H1 (cell line): ENCODE data around the gene MMADHC. TPM values are rescaled to one million over a fixed set of nuclear protein-coding genes. Genes with fewer than 3 reads are reported as not detected.

Source experiments
- CTCF ChIA-PET: fragments of 300-600 bp; sonication (Branson Sonifier 250); formaldehyde crosslinking; loops from one replicate; lab custom pipeline; 2021; ENCODE audit not compliant: partially characterized antibody; lab: Charles Lee
- POLR2A ChIA-PET: fragments of 300-600 bp; sonication (Branson Sonifier 250); formaldehyde crosslinking; loops from one replicate; lab custom pipeline; 2021; ENCODE audit warnings: inconsistent platforms; ENCODE audit not compliant: partially characterized antibody; lab: Charles Lee
- DNase-seq, 2 experiments: peaks; one replicate each; pipeline versions ENCODE4 v3.0.0 to v3.0.0-alpha.2; 2010 to 2022; ENCODE audit warnings: low spot score in 2 of 2, low read depth in 1 of 2, mixed read lengths in 1 of 2
- FAIRE-seq: peaks from 2 replicates; lab custom pipeline; 2011; peaks lifted over from hg19 to GRCh38; lab: Jason Lieb, UNC
- H2AFZ ChIP-seq: 2 replicates; pipeline ENCODE4 v1.8.1; 2012; ENCODE audit warnings: low read length, inconsistent platforms
- H2AK5ac ChIP-seq: 2 replicates; pipeline ENCODE4 v1.6.1; 2013; ENCODE audit warnings: low read depth, low read length
- H2BK120ac ChIP-seq: replicated peaks from 2 replicates; pipeline ENCODE3; 2013; ENCODE audit warnings: low read depth, low read length, inconsistent platforms
- H2BK12ac ChIP-seq: 2 replicates; pipeline ENCODE4 v1.6.1; 2013; ENCODE audit warnings: low read depth, low read length
- H2BK15ac ChIP-seq: 2 replicates; pipeline ENCODE4 v1.6.1; 2013; ENCODE audit warnings: low read length
- H2BK20ac ChIP-seq: 2 replicates; pipeline ENCODE4 v1.6.1; 2013; ENCODE audit warnings: low read length
- H2BK5ac ChIP-seq: 2 replicates; pipeline ENCODE4 v1.6.1; 2013; ENCODE audit warnings: low read depth, low read length
- H3K14ac ChIP-seq: 2 replicates; pipeline ENCODE4 v1.6.1; 2013; ENCODE audit warnings: inconsistent platforms; ENCODE audit not compliant: insufficient read length
- H3K18ac ChIP-seq: 2 replicates; pipeline ENCODE4 v1.6.1; 2013; ENCODE audit warnings: low read length; ENCODE audit errors: extremely low read depth
- H3K23ac ChIP-seq: 2 replicates; pipeline ENCODE4 v1.6.1; 2013; ENCODE audit warnings: inconsistent platforms; ENCODE audit not compliant: insufficient read length
- H3K23me2 ChIP-seq: 2 replicates; pipeline ENCODE4 v1.6.1; 2013; ENCODE audit warnings: low read depth, low read length
- H3K27ac ChIP-seq: 2 replicates; pipeline ENCODE4 v1.6.1; 2011; ENCODE audit warnings: low read depth, low read length, inconsistent platforms
- H3K27me3 ChIP-seq, 4 experiments: replicated peaks in 1 of 4; 1 replicate in 1 of 4; 2 replicates in 3 of 4; pipeline versions ENCODE4 v1.6.1 to v1.8.1; 2011 to 2013; ENCODE audit warnings: low read length in 3 of 4, mild to moderate bottlenecking in 3 of 4, inconsistent platforms in 2 of 4, mixed read lengths in 2 of 4, moderate library complexity in 1 of 4; ENCODE audit not compliant: control insufficient read depth in 3 of 4, insufficient read depth in 3 of 4; ENCODE audit errors: extremely low read depth in 1 of 4
- H3K36me3 ChIP-seq, 4 experiments: 2 replicates each; pipeline versions ENCODE4 v1.6.1 to v1.8.1; 2011 to 2013; ENCODE audit warnings: mild to moderate bottlenecking in 4 of 4, low read length in 3 of 4, moderate library complexity in 2 of 4, control low read depth in 1 of 4, inconsistent platforms in 1 of 4; ENCODE audit not compliant: insufficient read depth in 4 of 4, control insufficient read depth in 2 of 4
- H3K4ac ChIP-seq: replicated peaks from 2 replicates; pipeline ENCODE3; 2013; ENCODE audit warnings: low read length, low read depth, mixed read lengths, inconsistent platforms; ENCODE audit not compliant: insufficient read length
- H3K4me1 ChIP-seq, 4 experiments: replicated peaks in 1 of 4; 1 replicate in 1 of 4; 2 replicates in 3 of 4; pipeline versions ENCODE4 v1.6.1 to v1.8.1; 2011 to 2013; ENCODE audit warnings: low read length in 3 of 4, inconsistent platforms in 2 of 4, mixed read lengths in 1 of 4; ENCODE audit not compliant: insufficient read depth in 4 of 4, control insufficient read depth in 3 of 4
- H3K4me2 ChIP-seq, 2 experiments: 2 replicates each; pipeline versions ENCODE4 v1.6.1 to v1.8.1; 2011 to 2013; ENCODE audit warnings: low read depth in 2 of 2, low read length in 2 of 2, control low read depth in 1 of 2, inconsistent platforms in 1 of 2, mild to moderate bottlenecking in 1 of 2; ENCODE audit not compliant: insufficient read depth in 1 of 2
- H3K4me3 ChIP-seq, 4 experiments: fragments of 200-600, 300-600 bp in 1 of 4; sonication (generic), shearing (Covaris generic), sonication (Bioruptor Twin) in 1 of 4; 2 replicates each; pipeline versions ENCODE4 v1.5.1 to v1.8.1; 2011 to 2016; ENCODE audit warnings: low read length in 4 of 4, low read depth in 3 of 4, control low read depth in 2 of 4, inconsistent platforms in 2 of 4, mild to moderate bottlenecking in 2 of 4, mixed read lengths in 1 of 4, moderate library complexity in 1 of 4; ENCODE audit not compliant: insufficient read depth in 2 of 4; ENCODE audit errors: extremely low read depth in 1 of 4
- H3K56ac ChIP-seq: replicated peaks from 2 replicates; pipeline ENCODE3; 2013; ENCODE audit warnings: low read depth, mild to moderate bottlenecking, mixed read lengths, low read length, inconsistent platforms; ENCODE audit not compliant: insufficient read length
- H3K79me1 ChIP-seq: 2 replicates; pipeline ENCODE4 v1.6.1; 2013; ENCODE audit warnings: low read depth, low read length, control low read depth
- H3K79me2 ChIP-seq, 2 experiments: 2 replicates each; pipeline versions ENCODE4 v1.6.1 to v1.8.1; 2012 to 2013; ENCODE audit warnings: low read length in 2 of 2, mild to moderate bottlenecking in 2 of 2, inconsistent platforms in 1 of 2; ENCODE audit not compliant: insufficient read depth in 2 of 2, control insufficient read depth in 1 of 2
- H3K9ac ChIP-seq, 4 experiments: replicated peaks in 1 of 4; 1 replicate in 1 of 4; 2 replicates in 3 of 4; pipeline versions ENCODE4 v1.6.1 to v1.8.1; 2011 to 2013; ENCODE audit warnings: low read depth in 3 of 4, low read length in 3 of 4, control low read depth in 2 of 4, mild to moderate bottlenecking in 2 of 4, moderate library complexity in 2 of 4, inconsistent platforms in 1 of 4; ENCODE audit errors: extremely low read depth in 1 of 4
- H3K9me3 ChIP-seq, 2 experiments: 2 replicates each; pipeline versions ENCODE4 v1.6.1 to v1.8.1; 2012 to 2013; ENCODE audit warnings: mild to moderate bottlenecking in 2 of 2, moderate library complexity in 2 of 2, control low read depth in 1 of 2, inconsistent platforms in 1 of 2, low read depth in 1 of 2, low read length in 1 of 2, mixed read lengths in 1 of 2; ENCODE audit not compliant: insufficient read depth in 2 of 2
- H4K20me1 ChIP-seq, 2 experiments: replicated peaks in 1 of 2; 2 replicates each; pipeline versions ENCODE3 to v1.8.1; 2011 to 2013; ENCODE audit warnings: inconsistent platforms in 2 of 2, low read length in 2 of 2, mild to moderate bottlenecking in 1 of 2; ENCODE audit not compliant: insufficient read depth in 2 of 2, control insufficient read depth in 1 of 2
- H4K5ac ChIP-seq: 2 replicates; pipeline ENCODE4 v1.6.1; 2013; ENCODE audit warnings: low read length, low read depth, mixed read lengths, inconsistent platforms; ENCODE audit not compliant: insufficient read length
- H4K8ac ChIP-seq: 2 replicates; pipeline ENCODE4 v1.8.0; 2013; ENCODE audit warnings: mild to moderate bottlenecking, moderate library complexity, low read length, inconsistent platforms; ENCODE audit not compliant: insufficient read depth; ENCODE audit errors: extremely low read depth
- H4K91ac ChIP-seq: replicated peaks from 2 replicates; pipeline ENCODE3; 2013; ENCODE audit warnings: low read length, mixed read lengths, inconsistent platforms; ENCODE audit not compliant: insufficient read length
- ATF3 ChIP-seq: IDR thresholded peaks from 2 replicates; pipeline ENCODE4 v1.6.1; 2011; ENCODE audit warnings: low read depth, mild to moderate bottlenecking, low read length; ENCODE audit not compliant: insufficient read depth
- CTBP2 ChIP-seq: IDR thresholded peaks from 2 replicates; pipeline ENCODE4 v1.7.0; 2011; ENCODE audit warnings: borderline replicate concordance, mild to moderate bottlenecking, moderate library complexity, mixed read lengths, low read length; ENCODE audit not compliant: insufficient read depth, insufficient read length
- E2F6 ChIP-seq: IDR thresholded peaks from 2 replicates; pipeline ENCODE4 v1.6.1; 2012; ENCODE audit warnings: inconsistent platforms
- EP300 ChIP-seq, 2 experiments: IDR thresholded peaks; 1 replicate in 1 of 2; 2 replicates in 1 of 2; pipeline ENCODE4 v1.6.1; 2011 to 2012; ENCODE audit warnings: low read depth in 2 of 2, low read length in 2 of 2, mild to moderate bottlenecking in 2 of 2, borderline replicate concordance in 1 of 2, inconsistent platforms in 1 of 2, moderate library complexity in 1 of 2
- HDAC2 ChIP-seq, 2 experiments: fragments of 300-600 bp in 1 of 2; sonication (generic) in 1 of 2; IDR thresholded peaks; 2 replicates each; pipeline ENCODE4 v1.6.1; 2011 to 2012; ENCODE audit warnings: low read depth in 2 of 2, low read length in 2 of 2, mild to moderate bottlenecking in 2 of 2, moderate library complexity in 2 of 2, borderline replicate concordance in 1 of 2, inconsistent platforms in 1 of 2
- KDM4A ChIP-seq: IDR thresholded peaks from one replicate; pipeline ENCODE4 v1.7.1; 2012; ENCODE audit warnings: low read depth, mild to moderate bottlenecking, moderate library complexity, low read length, inconsistent platforms; ENCODE audit not compliant: severe bottlenecking
- POU5F1 ChIP-seq: IDR thresholded peaks from 2 replicates; pipeline ENCODE4 v1.6.1; 2011; ENCODE audit warnings: low read depth, mild to moderate bottlenecking, low read length, moderate library complexity
- RFX5 ChIP-seq: IDR thresholded peaks from 2 replicates; pipeline ENCODE4 v1.6.1; 2011; ENCODE audit warnings: low read depth, low read length, improper control_type of control experiment, borderline replicate concordance
- SAP30 ChIP-seq: fragments of 300-600 bp; sonication (generic); IDR thresholded peaks from 2 replicates; pipeline ENCODE4 v1.7.1; 2012; ENCODE audit warnings: low read length, moderate library complexity, mild to moderate bottlenecking, inconsistent platforms; ENCODE audit not compliant: insufficient read depth, insufficient replicate concordance
- SP2 ChIP-seq: IDR thresholded peaks from 2 replicates; pipeline ENCODE4 v1.6.1; 2012; ENCODE audit warnings: mild to moderate bottlenecking, low read length, inconsistent platforms
- WGBS, 2 experiments: shearing (Covaris generic) in 1 of 2; methylation state at CpG; one replicate each; pipeline versions ENCODE4 v1.1.6 to v1.1.7; 2013 to 2015; ENCODE audit warnings: low lambda C conversion rate in 2 of 2, mixed read lengths in 2 of 2, inconsistent platforms in 1 of 2, low coverage in 1 of 2, missing lambda C conversion rate in 1 of 2; ENCODE audit not compliant: insufficient replicate concordance in 2 of 2, insufficient coverage in 1 of 2, insufficient read length in 1 of 2; ENCODE audit errors: extremely low coverage in 1 of 2, missing lambda C conversion rate in 1 of 2; 5-methylcytosine and 5-hydroxymethylcytosine counted together
- polyA plus RNA-seq, 7 experiments: library from polyadenylated mRNA; depleted of rRNA in 3 of 7; stranded (reverse) in 5 of 7; unstranded in 2 of 7; fragments of >200 nt in 5 of 7; fragments of 200-250 nt in 2 of 7; gene quantifications; 1 replicate in 5 of 7; 2 replicates in 1 of 7; 4 replicates in 1 of 7; pipeline versions ENCODE4 v1.2.1 to v1.2.3, GENCODE V29; 2011 to 2013; ENCODE audit warnings: missing spikeins in 2 of 7, mixed read lengths in 2 of 7
- total RNA-seq: library from RNA; stranded (reverse); fragmentation: NEBNext Ultra II Directional; extraction: Animal tissue kit (Norgen Biotek cat#: 25700); gene quantifications from 2 replicates; pipeline ENCODE4 v1.2.1, GENCODE V29; 2021

Gene MMADHC
- total and polyA plus RNA-seq, 2 of the 8 experiments (the other 6 are each of a cell fraction or from before 2014, with no cell fraction given) = 61.1 to 130 TPM

- POLR2A ChIA-PET = no interaction called here
- H4K5ac ChIP-seq = no peak overlapping the region
- no peak for TF ChIP-seq EP300 (IDR thresholded peaks at IDR 0.05; ENCODE audit: borderline replicate concordance in 1 of 2, low read depth in 2 of 2, low read length in 2 of 2)
- no peak for TF ChIP-seq E2F6
- TF ChIP-seq HDAC2 (IDR thresholded peaks at IDR 0.05; ENCODE audit: borderline replicate concordance in 1 of 2, low read depth in 2 of 2, low read length in 2 of 2) = no peak
- TF ChIP-seq CTBP2 = no peak
- TF ChIP-seq RFX5 = no peak
- no peak for TF ChIP-seq POU5F1
- no peak for TF ChIP-seq ATF3
- no peak for TF ChIP-seq KDM4A
- TF ChIP-seq SAP30 = no peak
- no peak for TF ChIP-seq SP2
Observed at GRCh38 chr2:149616681-149617456, 29.3 kb upstream of the MMADHC start.

More at GRCh38 chr2:149616681-149617456, 29.3 kb upstream of the MMADHC start:
- Histone ChIP-seq H3K4me1 (no peaks in the 10 kb centered on the region), H4K8ac (no peak overlapping the region), H3K14ac (no peak overlapping the region), H3K56ac (no peak overlapping the region), H3K23ac (no peak overlapping the region), H2AFZ (no peak overlapping the region), H4K20me1 (no peaks in the 10 kb centered on the region), H3K4ac (no peak overlapping the region), H4K91ac (no peak overlapping the region), H3K4me2 (no peak overlapping the region), H2BK5ac (no peak overlapping the region), H3K9me3 (no peaks in the 10 kb centered on the region), H3K27ac (no peak overlapping the region), H3K23me2 (no peaks in the 10 kb centered on the region; the same call in 1 of the 2 replicates), H2BK15ac (no peak overlapping the region), H2BK20ac (no peak overlapping the region), H3K79me1 (no peaks in the 10 kb centered on the region), H2BK12ac (no peak overlapping the region), H2AK5ac (no peak overlapping the region), H3K79me2 (no peaks in the 10 kb centered on the region), H3K36me3 (no peaks in the 10 kb centered on the region), H3K27me3 (no peaks in the 10 kb centered on the region), H2BK120ac (no peak overlapping the region), H3K4me3 (no peak overlapping the region), H3K9ac (no peak overlapping the region), H3K18ac (no peak overlapping the region)
- FAIRE-seq (no peak), DNase-seq (no peak)
- CTCF ChIA-PET = interaction anchor here (1.2 kb wide), 1 partner anchor 17 kb away, joined by 4 read pairs; no protein-coding TSS in a partner anchor
- 94% methylated on average over 2 of the region's 3 CpGs; no CpG with 5 or more reads in 1 of the 2 experiments for WGBS, 2 experiments
